Mesendoderm (in vitro differentiated cells): Measurements from ENCODE around the gene ABCA13.
A peak's percentile ranks its signal among the peaks of the same experiment; 100 is the strongest.

ENCODE experiments used
- DNase-seq: peaks from one replicate; pipeline ENCODE4 v3.0.0; 2013
- H2AK5ac ChIP-seq: 2 replicates; pipeline ENCODE4 v1.6.1; 2013; ENCODE audit warnings: low read length, inconsistent platforms
- H2BK120ac ChIP-seq: 2 replicates; pipeline ENCODE4 v1.6.1; 2013; ENCODE audit warnings: low read depth, mild to moderate bottlenecking, low read length, moderate library complexity, mixed read lengths
- H2BK15ac ChIP-seq: replicated peaks from 2 replicates; pipeline ENCODE4 v1.6.1; 2013; ENCODE audit warnings: low read depth, mild to moderate bottlenecking, moderate library complexity
- H2BK5ac ChIP-seq: 2 replicates; pipeline ENCODE4 v1.6.1; 2013; ENCODE audit warnings: low read length, inconsistent platforms
- H3K18ac ChIP-seq: 2 replicates; pipeline ENCODE4 v1.6.1; 2013; ENCODE audit warnings: mild to moderate bottlenecking, low read length, mixed read lengths
- H3K23ac ChIP-seq: one replicate; pipeline ENCODE4 v1.6.1; 2013; ENCODE audit warnings: low read length
- H3K27ac ChIP-seq: 2 replicates; pipeline ENCODE4 v1.5.1; 2013; ENCODE audit warnings: low read depth, mild to moderate bottlenecking, inconsistent platforms, low read length, moderate library complexity
- H3K27me3 ChIP-seq: 2 replicates; pipeline ENCODE4 v1.6.1; 2013; ENCODE audit warnings: low read length, control low read depth, mild to moderate bottlenecking, inconsistent platforms; ENCODE audit not compliant: insufficient read depth, poor library complexity
- H3K36me3 ChIP-seq: 2 replicates; pipeline ENCODE4 v1.6.1; 2013; ENCODE audit warnings: low read length, inconsistent platforms; ENCODE audit not compliant: control insufficient read depth, insufficient read depth
- H3K4ac ChIP-seq: one replicate; pipeline ENCODE4 v1.6.1; 2013; ENCODE audit warnings: low read depth, mild to moderate bottlenecking, low read length, moderate library complexity
- H3K4me1 ChIP-seq: 2 replicates; pipeline ENCODE4 v1.6.1; 2013; ENCODE audit warnings: low read depth, low read length, inconsistent platforms; ENCODE audit not compliant: control insufficient read depth
- H3K4me2 ChIP-seq: 2 replicates; pipeline ENCODE4 v1.6.1; 2013; ENCODE audit warnings: low read length
- H3K4me3 ChIP-seq: 2 replicates; pipeline ENCODE4 v1.5.1; 2013; ENCODE audit warnings: mild to moderate bottlenecking, low read length
- H3K56ac ChIP-seq: one replicate; pipeline ENCODE4 v1.6.1; 2013; ENCODE audit warnings: low read length
- H3K79me1 ChIP-seq: 2 replicates; pipeline ENCODE4 v1.6.1; 2013; ENCODE audit warnings: low read length, inconsistent platforms
- H3K79me2 ChIP-seq: 2 replicates; pipeline ENCODE4 v1.6.1; 2013; ENCODE audit warnings: mild to moderate bottlenecking, low read length; ENCODE audit not compliant: control insufficient read depth, insufficient read depth
- H3K9ac ChIP-seq: 2 replicates; pipeline ENCODE4 v1.6.1; 2013; ENCODE audit warnings: low read length, inconsistent platforms
- H4K5ac ChIP-seq: one replicate; pipeline ENCODE4 v1.6.1; 2013; ENCODE audit warnings: low read length
- H4K8ac ChIP-seq: one replicate; pipeline ENCODE4 v1.6.1; 2013; ENCODE audit warnings: low read depth, mild to moderate bottlenecking, control low read depth, low read length, moderate library complexity
- WGBS: extraction: QIAGEN DNeasy Blood & Tissue Kit; methylation state at CpG from one replicate; pipeline ENCODE4 v1.1.7; 2013; ENCODE audit warnings: low lambda C conversion rate, missing lambda C conversion rate; ENCODE audit not compliant: insufficient coverage; ENCODE audit errors: extremely low coverage; 5-methylcytosine and 5-hydroxymethylcytosine counted together

ABCA13 gene

GRCh38 chr7:48551652-48552051 lies 380.4 kb downstream of the ABCA13 start:
- Histone ChIP-seq H3K36me3 (no peaks in the 10 kb centered on the region), H3K4me1 (no peaks in the 10 kb centered on the region), H2AK5ac (no peak overlapping the region), H3K4ac (no peak overlapping the region), H2BK5ac (no peak overlapping the region), H2BK120ac (no peak overlapping the region), H3K9ac (no peak overlapping the region), H3K4me3 (no peak overlapping the region), H3K27ac (no peak overlapping the region), H3K27me3 (no peaks in the 10 kb centered on the region), H3K79me1 (no peaks in the 10 kb centered on the region), H3K4me2 (no peak overlapping the region), H3K23ac (no peak overlapping the region), H2BK15ac (no peak overlapping the region), H3K18ac (no peak overlapping the region), H3K79me2 (no peaks in the 10 kb centered on the region), H3K56ac (no peak overlapping the region), H4K8ac (no peak overlapping the region), H4K5ac (no peak overlapping the region)
- DNase-seq = peak; percentile 9

- Histone ChIP-seq H3K9ac (no peak overlapping the region), H2BK15ac (no peak overlapping the region), H4K8ac (no peak overlapping the region), H4K5ac (no peak overlapping the region), H2AK5ac (no peak overlapping the region), H3K79me1 (no peaks in the 10 kb centered on the region), H3K27ac (no peak overlapping the region), H3K4me2 (no peak overlapping the region), H3K4ac (no peak overlapping the region), H3K23ac (no peak overlapping the region), H3K4me1 (no peaks in the 10 kb centered on the region), H3K56ac (no peak overlapping the region), H3K27me3 (no peaks in the 10 kb centered on the region), H2BK5ac (no peak overlapping the region), H3K36me3 (no peaks in the 10 kb centered on the region), H3K18ac (no peak overlapping the region), H3K4me3 (no peak overlapping the region), H3K79me2 (no peaks in the 10 kb centered on the region), H2BK120ac (no peak overlapping the region)
- peak; percentile 0 for DNase-seq
- no CpG with 5 or more reads among the region's 1 CpG for WGBS
These were observed 392.1 kb downstream of the ABCA13 start for GRCh38 chr7:48563334-48563733.

- Histone ChIP-seq H2BK5ac (no peak overlapping the region), H3K27me3 (no peaks in the 10 kb centered on the region), H4K5ac (no peak overlapping the region), H2BK120ac (no peak overlapping the region), H3K4me1 (no peaks in the 10 kb centered on the region), H3K18ac (no peak overlapping the region), H3K4me3 (no peak overlapping the region), H3K56ac (no peak overlapping the region), H3K4ac (no peak overlapping the region), H3K9ac (no peak overlapping the region), H3K23ac (no peak overlapping the region), H3K79me1 (no peaks in the 10 kb centered on the region), H4K8ac (no peak overlapping the region), H3K79me2 (no peaks in the 10 kb centered on the region), H3K36me3 (no peaks in the 10 kb centered on the region), H3K4me2 (no peak overlapping the region), H3K27ac (no peak overlapping the region), H2BK15ac (no peak overlapping the region), H2AK5ac (no peak overlapping the region)
- DNase-seq = no peak
- no CpG with 5 or more reads among the region's 2 CpGs for WGBS
These were observed 404.3 kb downstream of the ABCA13 start for GRCh38 chr7:48575516-48575915.

- no peak overlapping the region for H3K4me2 ChIP-seq
- no peak overlapping the region for H2BK120ac ChIP-seq
- no peak overlapping the region for H3K18ac ChIP-seq
- no peak overlapping the region for H3K9ac ChIP-seq
- H3K23ac ChIP-seq = no peak overlapping the region
- no peaks in the 10 kb centered on the region for H3K36me3 ChIP-seq
- no peak overlapping the region for H4K5ac ChIP-seq
- no peaks in the 10 kb centered on the region for H3K27me3 ChIP-seq
- H3K4ac ChIP-seq = no peak overlapping the region
- no peak overlapping the region for H2BK5ac ChIP-seq
- no peak overlapping the region for H3K56ac ChIP-seq
- H3K4me1 ChIP-seq = no peaks in the 10 kb centered on the region
- H3K27ac ChIP-seq = no peak overlapping the region
- no peak overlapping the region for H2BK15ac ChIP-seq
- H3K79me1 ChIP-seq = no peaks in the 10 kb centered on the region
- no peak overlapping the region for H2AK5ac ChIP-seq
- no peak overlapping the region for H3K4me3 ChIP-seq
- no peak for DNase-seq
- no peak overlapping the region for H4K8ac ChIP-seq
- H3K79me2 ChIP-seq = no peaks in the 10 kb centered on the region
These were observed 416.2 kb downstream of the ABCA13 start for GRCh38 chr7:48587475-48587874.

GRCh38 chr7:48594349-48594748 lies 423.1 kb downstream of the ABCA13 start:
- Histone ChIP-seq H3K36me3 (no peaks in the 10 kb centered on the region), H3K27me3 (no peaks in the 10 kb centered on the region), H3K18ac (no peak overlapping the region), H4K8ac (no peak overlapping the region), H3K4me3 (no peak overlapping the region), H4K5ac (no peak overlapping the region), H3K4me1 (no peaks in the 10 kb centered on the region), H3K79me2 (no peaks in the 10 kb centered on the region), H3K4ac (no peak overlapping the region), H2BK15ac (no peak overlapping the region), H3K9ac (no peak overlapping the region), H2AK5ac (no peak overlapping the region), H3K27ac (no peak overlapping the region), H3K23ac (no peak overlapping the region), H3K56ac (no peak overlapping the region), H2BK120ac (no peak overlapping the region), H3K79me1 (no peaks in the 10 kb centered on the region), H2BK5ac (no peak overlapping the region), H3K4me2 (no peak overlapping the region)
- DNase-seq = no peak
- WGBS = no CpG with 5 or more reads among the region's 2 CpGs

- Histone ChIP-seq H2BK120ac (no peak overlapping the region), H2BK15ac (no peak overlapping the region), H3K27me3 (no peaks in the 10 kb centered on the region), H3K4me1 (no peaks in the 10 kb centered on the region), H3K18ac (no peak overlapping the region), H3K4me3 (no peak overlapping the region), H3K27ac (no peak overlapping the region), H3K4ac (no peak overlapping the region), H2BK5ac (no peak overlapping the region), H3K23ac (no peak overlapping the region), H3K36me3 (no peaks in the 10 kb centered on the region), H3K79me1 (no peaks in the 10 kb centered on the region), H3K9ac (no peak overlapping the region), H4K5ac (no peak overlapping the region), H2AK5ac (no peak overlapping the region), H4K8ac (no peak overlapping the region), H3K79me2 (no peaks in the 10 kb centered on the region), H3K56ac (no peak overlapping the region), H3K4me2 (no peak overlapping the region)
- DNase-seq = no peak
- no CpG with 5 or more reads among the region's 5 CpGs for WGBS
These were observed 424.5 kb downstream of the ABCA13 start for GRCh38 chr7:48595756-48596155.
